Measurements from ENCODE around the gene ANKRD62.

Gene ANKRD62

DNA sequence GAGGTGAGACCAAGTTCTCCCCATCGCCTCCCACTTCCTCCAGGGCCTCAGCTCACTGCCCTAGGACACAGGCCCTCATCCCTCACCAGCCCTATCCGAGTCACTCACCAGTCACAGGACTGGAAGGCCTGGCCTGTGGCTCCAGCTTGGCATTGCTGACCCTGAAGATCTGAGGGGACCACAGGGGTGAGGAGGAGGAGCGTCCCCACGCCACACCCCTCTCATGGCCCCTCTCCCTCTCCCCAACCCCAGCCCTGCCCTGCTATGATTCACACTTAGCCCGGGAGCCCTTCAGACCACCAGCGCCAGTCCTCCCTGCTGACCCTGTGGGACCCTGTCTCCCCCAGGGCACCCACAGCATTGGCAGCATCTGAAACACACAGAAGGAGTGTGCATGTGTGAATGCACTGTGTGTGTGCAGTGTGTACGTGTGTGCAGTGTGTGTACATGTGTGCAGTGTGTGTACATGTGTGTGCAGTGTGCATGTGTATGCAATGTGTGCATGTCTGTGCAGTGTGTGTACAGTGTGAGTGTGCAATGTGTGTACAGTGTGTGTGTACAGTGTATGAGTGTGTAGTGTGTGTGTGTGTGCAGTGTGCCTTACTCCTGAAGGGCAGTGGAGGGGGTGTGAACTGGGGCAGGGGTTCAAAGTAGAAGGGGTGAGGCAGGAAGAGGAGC, 29.4 kb upstream of the ANKRD62 start:
- TF ChIP-seq TAF1 (IDR thresholded peaks at IDR 0.05; ENCODE audit: borderline replicate concordance, insufficient read depth, low read length) (no peak), SIN3A (IDR thresholded peaks at IDR 0.05; ENCODE audit: borderline replicate concordance, insufficient read depth, low read length) (no peak), POLR2AphosphoS5 (IDR thresholded peaks at IDR 0.05; ENCODE audit: low read depth, low read length) (no peak), FOXP2 (optimal IDR thresholded peaks at IDR 0.05; ENCODE audit: borderline replicate concordance, extremely low read depth, extremely low read length, insufficient read depth) (no peak)
- TF ChIP-seq, protein P1, sequence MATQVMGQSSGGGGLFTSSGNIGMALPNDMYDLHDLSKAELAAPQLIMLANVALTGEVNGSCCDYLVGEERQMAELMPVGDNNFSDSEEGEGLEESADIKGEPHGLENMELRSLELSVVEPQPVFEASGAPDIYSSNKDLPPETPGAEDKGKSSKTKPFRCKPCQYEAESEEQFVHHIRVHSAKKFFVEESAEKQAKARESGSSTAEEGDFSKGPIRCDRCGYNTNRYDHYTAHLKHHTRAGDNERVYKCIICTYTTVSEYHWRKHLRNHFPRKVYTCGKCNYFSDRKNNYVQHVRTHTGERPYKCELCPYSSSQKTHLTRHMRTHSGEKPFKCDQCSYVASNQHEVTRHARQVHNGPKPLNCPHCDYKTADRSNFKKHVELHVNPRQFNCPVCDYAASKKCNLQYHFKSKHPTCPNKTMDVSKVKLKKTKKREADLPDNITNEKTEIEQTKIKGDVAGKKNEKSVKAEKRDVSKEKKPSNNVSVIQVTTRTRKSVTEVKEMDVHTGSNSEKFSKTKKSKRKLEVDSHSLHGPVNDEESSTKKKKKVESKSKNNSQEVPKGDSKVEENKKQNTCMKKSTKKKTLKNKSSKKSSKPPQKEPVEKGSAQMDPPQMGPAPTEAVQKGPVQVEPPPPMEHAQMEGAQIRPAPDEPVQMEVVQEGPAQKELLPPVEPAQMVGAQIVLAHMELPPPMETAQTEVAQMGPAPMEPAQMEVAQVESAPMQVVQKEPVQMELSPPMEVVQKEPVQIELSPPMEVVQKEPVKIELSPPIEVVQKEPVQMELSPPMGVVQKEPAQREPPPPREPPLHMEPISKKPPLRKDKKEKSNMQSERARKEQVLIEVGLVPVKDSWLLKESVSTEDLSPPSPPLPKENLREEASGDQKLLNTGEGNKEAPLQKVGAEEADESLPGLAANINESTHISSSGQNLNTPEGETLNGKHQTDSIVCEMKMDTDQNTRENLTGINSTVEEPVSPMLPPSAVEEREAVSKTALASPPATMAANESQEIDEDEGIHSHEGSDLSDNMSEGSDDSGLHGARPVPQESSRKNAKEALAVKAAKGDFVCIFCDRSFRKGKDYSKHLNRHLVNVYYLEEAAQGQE (IDR thresholded peaks at IDR 0.05; ENCODE audit: insufficient read depth in 1 of 2, low read depth in 2 of 2, low read length in 2 of 2): no peak

DNA sequence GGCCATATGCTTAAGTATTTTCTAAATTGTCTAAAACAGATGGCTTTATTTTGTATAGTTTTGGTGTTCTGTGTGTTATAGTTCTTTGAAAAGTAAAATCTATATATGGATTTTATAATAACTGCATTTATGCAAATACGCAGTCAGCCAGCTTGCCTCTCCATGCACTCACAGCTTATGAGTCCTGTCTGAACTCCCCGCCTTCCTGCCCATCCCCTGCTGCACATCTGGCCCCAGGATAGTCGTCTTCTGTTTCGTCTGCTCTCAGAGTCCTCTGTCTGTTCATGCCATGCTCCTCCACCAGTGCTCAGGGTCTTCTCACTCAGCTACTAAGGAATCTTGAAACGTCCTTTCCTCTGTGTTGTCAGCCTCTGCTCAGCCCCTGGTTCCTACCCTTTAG, 28.2 kb upstream of the ANKRD62 start:
- no peak for TF ChIP-seq SIN3A (IDR thresholded peaks at IDR 0.05; ENCODE audit: borderline replicate concordance, insufficient read depth, low read length)
- TF ChIP-seq, protein P1 (IDR thresholded peaks at IDR 0.05; ENCODE audit: insufficient read depth in 1 of 2, low read depth in 2 of 2, low read length in 2 of 2): no peak

DNA sequence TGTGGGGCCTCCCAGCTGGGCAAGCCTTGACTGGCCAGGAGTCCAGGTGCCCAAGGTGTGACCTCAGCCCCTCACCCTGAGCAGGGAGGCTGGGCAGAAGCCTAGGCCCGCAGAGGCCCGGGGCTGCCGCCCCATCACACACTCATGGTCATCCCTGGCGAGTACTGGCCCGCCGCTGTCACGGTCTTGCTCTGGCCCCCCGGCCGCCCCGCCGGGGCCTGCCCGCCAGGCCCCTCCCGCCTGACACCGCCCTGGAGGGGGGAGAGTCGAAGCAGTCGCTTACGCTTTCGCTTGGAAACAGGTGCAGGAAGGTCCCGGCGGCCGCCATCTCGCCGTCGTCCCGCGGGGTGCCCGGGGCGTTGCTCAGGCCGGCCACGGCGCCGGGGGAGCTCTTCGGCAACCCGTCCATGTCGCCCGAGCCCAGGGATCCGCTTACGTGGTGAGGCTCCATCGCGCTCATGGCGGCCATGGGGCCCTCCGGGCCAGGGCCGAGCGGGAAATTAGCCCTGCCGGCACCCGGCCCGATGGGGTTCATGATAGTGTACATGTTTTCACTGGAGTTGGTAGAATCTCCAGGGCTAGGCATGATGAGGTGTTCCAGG, 26.6 kb upstream of the ANKRD62 start:
- TF ChIP-seq TAF1 (IDR thresholded peaks at IDR 0.05; ENCODE audit: borderline replicate concordance, insufficient read depth, low read length) (no peak), POLR2AphosphoS5 (IDR thresholded peaks at IDR 0.05; ENCODE audit: low read depth, low read length) (no peak), SIN3A (IDR thresholded peaks at IDR 0.05; ENCODE audit: borderline replicate concordance, insufficient read depth, low read length) (no peak)
- TF ChIP-seq, protein P1 (IDR thresholded peaks at IDR 0.05; ENCODE audit: insufficient read depth in 1 of 2, low read depth in 2 of 2, low read length in 2 of 2): no peak

DNA sequence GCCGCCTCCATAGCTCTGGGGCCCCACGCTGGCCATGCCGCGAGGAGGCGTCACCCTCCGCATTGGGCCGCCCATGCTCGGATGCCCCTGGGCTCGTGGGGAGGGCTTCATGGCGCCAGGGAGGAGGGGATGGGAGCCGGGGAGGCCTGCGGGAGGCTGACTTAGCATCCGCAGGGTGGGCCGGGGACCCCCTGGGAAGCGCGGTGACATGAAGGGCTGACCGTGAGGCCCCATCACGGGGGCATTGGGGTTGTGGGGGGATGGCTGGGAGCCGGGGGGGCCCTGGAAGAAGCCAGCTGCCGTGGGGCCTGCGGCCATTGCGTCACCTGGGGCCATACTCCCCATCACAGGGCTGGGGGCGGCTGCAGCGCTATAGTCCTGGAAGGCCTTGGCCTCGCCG, 26.0 kb upstream of the ANKRD62 start:
- no peak for TF ChIP-seq POLR2AphosphoS5 (IDR thresholded peaks at IDR 0.05; ENCODE audit: low read depth, low read length)
- no peak for TF ChIP-seq TAF1 (IDR thresholded peaks at IDR 0.05; ENCODE audit: borderline replicate concordance, insufficient read depth, low read length)
- TF ChIP-seq SIN3A (IDR thresholded peaks at IDR 0.05; ENCODE audit: borderline replicate concordance, insufficient read depth, low read length): no peak
- TF ChIP-seq, protein P1 (IDR thresholded peaks at IDR 0.05; ENCODE audit: insufficient read depth in 1 of 2, low read depth in 2 of 2, low read length in 2 of 2): no peak
- no peak for TF ChIP-seq FOXP2 (optimal IDR thresholded peaks at IDR 0.05; ENCODE audit: borderline replicate concordance, extremely low read depth, extremely low read length, insufficient read depth)

DNA sequence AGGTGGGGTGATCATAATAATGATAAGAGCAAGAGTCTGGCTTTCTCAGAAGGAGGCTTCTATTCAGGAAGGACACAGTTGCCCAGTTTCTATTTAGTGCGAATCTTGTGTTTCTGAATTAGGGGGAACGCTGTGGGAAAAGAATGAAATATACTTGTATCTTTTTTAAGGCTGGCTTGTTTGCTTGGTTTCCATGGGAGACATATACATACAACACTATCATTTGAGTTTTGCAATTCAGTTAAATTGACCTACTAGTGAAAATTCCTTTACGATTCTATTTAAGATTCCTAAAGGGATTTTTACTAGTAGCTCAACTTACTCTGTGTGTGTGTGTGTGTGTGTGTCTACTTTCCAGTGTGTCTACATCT, 24.7 kb upstream of the ANKRD62 start:
- TF ChIP-seq, protein P1 (IDR thresholded peaks at IDR 0.05; ENCODE audit: insufficient read depth in 1 of 2, low read depth in 2 of 2, low read length in 2 of 2): no peak
- TF ChIP-seq TAF1 (IDR thresholded peaks at IDR 0.05; ENCODE audit: borderline replicate concordance, insufficient read depth, low read length) (no peak), POLR2AphosphoS5 (IDR thresholded peaks at IDR 0.05; ENCODE audit: low read depth, low read length) (no peak), SIN3A (IDR thresholded peaks at IDR 0.05; ENCODE audit: borderline replicate concordance, insufficient read depth, low read length) (no peak), FOXP2 (optimal IDR thresholded peaks at IDR 0.05; ENCODE audit: borderline replicate concordance, extremely low read depth, extremely low read length, insufficient read depth) (no peak)

Measured in PFSK-1 (cell line).